ENCODE results near the gene TUBB3.
"Not testable (repeated sequence)": the region's sequence is repeated elsewhere in the genome, so short reads cannot be mapped to it uniquely, and the experiment has no call there.

The TUBB3 gene

GRCh38 chr16:89922884-89923639, at the start of gene TUBB3:
Gene TUBB3 (plus strand): TSS chr16:89923342. CDS start chr16:89923402, 60 bp downstream.
- no peak for DNase-seq (ENCODE audit: low read depth)

- DNase-seq (ENCODE audit: low read depth) = peak; percentile 54
These were observed 49.0 kb upstream of the TUBB3 start for GRCh38 chr16:89873972-89874689.

- not testable (repeated sequence) for DNase-seq (ENCODE audit: low read depth)
These were observed 44.0 kb upstream of the TUBB3 start for GRCh38 chr16:89879123-89879522.

- no peak for DNase-seq (ENCODE audit: low read depth)
These were observed 42.4 kb upstream of the TUBB3 start for GRCh38 chr16:89880477-89881367.

GRCh38 chr16:89881368-89881730, 41.8 kb upstream of the TUBB3 start:
- DNase-seq (ENCODE audit: low read depth) = no peak

- no peak for DNase-seq (ENCODE audit: low read depth)
These were observed 39.6 kb upstream of the TUBB3 start for GRCh38 chr16:89883346-89884040.

- DNase-seq (ENCODE audit: low read depth) = no peak
These were observed 39.1 kb upstream of the TUBB3 start for GRCh38 chr16:89884041-89884421.

- no peak for DNase-seq (ENCODE audit: low read depth)
These were observed 35.9 kb upstream of the TUBB3 start for GRCh38 chr16:89887243-89887642.

GRCh38 chr16:89890200-89890599, 32.9 kb upstream of the TUBB3 start:
- DNase-seq (ENCODE audit: low read depth) = no peak

- DNase-seq (ENCODE audit: low read depth) = no peak
These were observed 32.1 kb upstream of the TUBB3 start for GRCh38 chr16:89890886-89891657.

- no peak for DNase-seq (ENCODE audit: low read depth)
These were observed 31.0 kb upstream of the TUBB3 start for GRCh38 chr16:89892055-89892630.

GRCh38 chr16:89892635-89893034, 30.5 kb upstream of the TUBB3 start:
- DNase-seq (ENCODE audit: low read depth) = no peak

GRCh38 chr16:89893642-89894548, 29.2 kb upstream of the TUBB3 start:
- no peak for DNase-seq (ENCODE audit: low read depth)

- DNase-seq (ENCODE audit: low read depth) = no peak
These were observed 27.5 kb upstream of the TUBB3 start for GRCh38 chr16:89895482-89896250.

GRCh38 chr16:89897204-89897603, 25.9 kb upstream of the TUBB3 start:
- DNase-seq (ENCODE audit: low read depth) = no peak

- DNase-seq (ENCODE audit: low read depth) = no peak
These were observed 24.8 kb upstream of the TUBB3 start for GRCh38 chr16:89898201-89898967.

GRCh38 chr16:89899879-89900481, 23.2 kb upstream of the TUBB3 start:
- DNase-seq (ENCODE audit: low read depth) = no peak

GRCh38 chr16:89900885-89901284, 22.3 kb upstream of the TUBB3 start:
- DNase-seq (ENCODE audit: low read depth) = no peak
